ENCODE data around the gene TRPM3.
A peak's percentile ranks its signal among the peaks of the same experiment; 100 is the strongest.

The TRPM3 gene

GRCh38 chr9:70480405-70480980, 640.9 kb downstream of the TRPM3 start:
- peak; percentile 98 for DNase-seq (ENCODE audit: low read depth)

- DNase-seq (ENCODE audit: low read depth) = peak; percentile 91
Measured at GRCh38 chr9:70479880-70480291, 641.5 kb downstream of the TRPM3 start.
